HepG2 (cell line): Measurements from ENCODE around the gene ABHD4. TPM values are rescaled to one million over a fixed set of nuclear protein-coding genes. Genes with fewer than 3 reads are reported as not detected.
"Not testable (repeated sequence)": the region's sequence is repeated elsewhere in the genome, so short reads cannot be mapped to it uniquely, and the experiment has no call there.

Experiments used
- ATAC-seq: fragments of 200-7000 bp; cut with Tn5 transposase; 3 replicates; pipeline ENCODE4 v1.9.1; 2020; ENCODE audit warnings: mild to moderate bottlenecking, moderate library complexity
- BruUV-seq: library from RNA; stranded (reverse); fragments of 400-500 nt; replicated peaks from 2 replicates; lab custom pipeline; 2021; lab: Mats Ljungman, UMichigan
- CTCF ChIA-PET: fragments of 300-600 bp; formaldehyde crosslinking; extraction: SDS; loops from one replicate; lab custom pipeline; 2021; ENCODE audit warnings: low total read pairs, inconsistent platforms, low intra/inter-chr PET ratio; lab: Yijun Ruan, JAX
- POLR2A ChIA-PET: fragments of 350-600 bp; sonication (Branson Sonifier 250); formaldehyde crosslinking; loops from one replicate; lab custom pipeline; 2020; ENCODE audit warnings: antibody characterized with exemption, inconsistent platforms; lab: Yijun Ruan, JAX
- DNase-seq: peaks from one replicate; pipeline ENCODE4 v3.0.0-alpha.2; 2015; ENCODE audit warnings: low spot score
- FAIRE-seq: peaks from 3 replicates; lab custom pipeline; 2011; peaks lifted over from hg19 to GRCh38; lab: Jason Lieb, UNC
- H2AFZ ChIP-seq: one replicate; pipeline ENCODE4 v1.6.1; 2011; ENCODE audit warnings: low read length, inconsistent platforms
- H3K27ac ChIP-seq: fragments of 300-600 bp; 3 replicates; pipeline ENCODE4 v1.8.0; 2011; ENCODE audit warnings: mixed run types, mild to moderate bottlenecking, mixed read lengths, low read length, inconsistent platforms; ENCODE audit not compliant: insufficient read depth; ENCODE audit errors: extremely low read length
- H3K27me3 ChIP-seq, 2 experiments: fragments of 200-600 bp in 1 of 2; 2 replicates in 1 of 2; 3 replicates in 1 of 2; pipeline versions ENCODE4 v1.6.0 to v1.8.0; 2011; ENCODE audit warnings: low read length in 2 of 2, mild to moderate bottlenecking in 2 of 2, moderate library complexity in 2 of 2, inconsistent platforms in 1 of 2; ENCODE audit not compliant: insufficient read depth in 2 of 2, control insufficient read depth in 1 of 2
- H3K36me3 ChIP-seq, 2 experiments: fragments of 200-600 bp in 1 of 2; replicated peaks in 1 of 2; 2 replicates in 1 of 2; 3 replicates in 1 of 2; pipeline versions ENCODE4 v1.5.1 to v1.8.0; 2011; ENCODE audit warnings: low read length in 2 of 2, inconsistent platforms in 1 of 2; ENCODE audit not compliant: insufficient read depth in 2 of 2, control insufficient read depth in 1 of 2
- H3K4me1 ChIP-seq: 2 replicates; pipeline ENCODE4 v1.5.1; 2012; ENCODE audit warnings: low read length, inconsistent platforms; ENCODE audit not compliant: insufficient read depth
- H3K4me2 ChIP-seq: 2 replicates; pipeline ENCODE4 v1.6.0; 2011; ENCODE audit warnings: low read depth, low read length, inconsistent platforms
- H3K4me3 ChIP-seq, 3 experiments: fragments of 200-600 bp in 1 of 3; sonication (generic), shearing (Covaris generic) in 1 of 3; replicated peaks in 1 of 3; 2 replicates each; pipeline ENCODE4 v1.5.1; 2011 to 2016; ENCODE audit warnings: low read length in 3 of 3, inconsistent platforms in 2 of 3, low read depth in 2 of 3, mild to moderate bottlenecking in 2 of 3, control low read depth in 1 of 3, mixed read lengths in 1 of 3; ENCODE audit not compliant: insufficient read depth in 1 of 3
- H3K79me2 ChIP-seq: one replicate; pipeline ENCODE4 v1.6.1; 2011; ENCODE audit warnings: low read length, inconsistent platforms; ENCODE audit not compliant: insufficient read depth
- H3K9ac ChIP-seq: 2 replicates; pipeline ENCODE4 v1.6.0; 2011; ENCODE audit warnings: mild to moderate bottlenecking, low read depth, low read length, inconsistent platforms; ENCODE audit not compliant: insufficient read depth
- H3K9me3 ChIP-seq: 2 replicates; pipeline ENCODE4 v1.5.1; 2012; ENCODE audit warnings: mild to moderate bottlenecking, low read length
- H4K20me1 ChIP-seq: 2 replicates; pipeline ENCODE4 v1.6.0; 2011; ENCODE audit warnings: inconsistent platforms, mild to moderate bottlenecking, low read length, moderate library complexity; ENCODE audit not compliant: insufficient read depth
- SATB2 ChIP-seq: sonication (generic); formaldehyde crosslinking; IDR thresholded peaks from 2 replicates; pipeline ENCODE4 v1.5.0; 2020; ENCODE audit warnings: missing genetic modification reagents
- XRCC5 ChIP-seq: fragments of 200-400 bp; formaldehyde crosslinking; optimal IDR thresholded peaks from 2 replicates; pipeline ENCODE3; 2017; ENCODE audit warnings: mild to moderate bottlenecking, low read length
- YEATS2 ChIP-seq: sonication (generic); formaldehyde crosslinking; IDR thresholded peaks from 2 replicates; pipeline ENCODE4 v1.4.0; 2020; ENCODE audit warnings: missing genetic modification reagents, borderline replicate concordance
- ZNF770 ChIP-seq: sonication (generic); formaldehyde crosslinking; IDR thresholded peaks from 2 replicates; pipeline ENCODE4 v1.5.0; 2020; ENCODE audit warnings: mild to moderate bottlenecking, missing genetic modification reagents
- WGBS: methylation state at CpG from one replicate; pipeline ENCODE4 v1.1.6; 2017; ENCODE audit warnings: low lambda C conversion rate; 5-methylcytosine and 5-hydroxymethylcytosine counted together
- in situ Hi-C: cut with HindIII; loops from 2 replicates; pipeline ENCODE4 v1.10.0; 2017; ENCODE audit warnings: low pct_unique_long_range_greater_than_20kb; ENCODE audit not compliant: extremely low pct_ligation_motif_present
- intact Hi-C: fragments of 100-400 bp; cut with micrococcal nuclease; formaldehyde crosslinking; loops from one replicate; pipeline ENCODE4 v1.10.0; 2022; ENCODE audit not compliant: unreplicated experiment
- polyA plus RNA-seq, 8 experiments: library from polyadenylated mRNA; depleted of rRNA in 3 of 8; stranded (reverse) in 7 of 8; unstranded in 1 of 8; fragments of >200 nt; fragmentation: Illumina TruSeq in 4 of 8; extraction: Trizol in 4 of 8; gene quantifications; 2 replicates each; pipeline versions ENCODE4 v1.2.1 to v1.2.3, GENCODE V29; 2011 to 2016; ENCODE audit warnings: low read depth in 4 of 8, missing spikeins in 1 of 8, mixed read lengths in 1 of 8; ENCODE audit not compliant: insufficient read depth in 1 of 8
- total RNA-seq, 5 experiments: library from RNA; depleted of rRNA; stranded (reverse); fragments of >200 nt; fragmentation: Illumina TruSeq; extraction: Trizol; gene quantifications; 2 replicates each; pipeline ENCODE4 v1.2.3, GENCODE V29; 2016; ENCODE audit warnings: low read depth in 1 of 5

The ABHD4 gene
- total and polyA plus RNA-seq, 2 of the 13 experiments (the other 11 are each of a cell fraction or from before 2014, with no cell fraction given) = 16.1 to 47.5 TPM

DNA sequence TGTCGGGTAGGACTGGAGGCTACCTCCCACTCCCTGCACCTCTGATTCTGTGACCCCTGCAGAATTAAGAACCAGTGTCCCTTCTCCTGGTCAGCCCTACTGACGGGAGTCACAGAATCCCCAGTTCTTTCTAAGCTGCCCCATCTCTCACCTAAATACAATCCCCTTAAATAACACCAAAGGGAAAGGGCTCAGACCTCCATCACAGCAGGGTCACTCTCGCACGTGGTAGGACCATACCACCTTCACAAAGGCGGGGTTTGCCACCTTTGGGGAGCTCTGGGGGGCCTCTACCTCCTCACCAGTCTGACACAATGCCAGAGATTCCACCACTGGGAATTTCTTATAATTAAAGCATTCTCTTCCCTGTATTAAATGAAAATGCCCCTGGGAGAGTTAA is 44.7 kb upstream of the ABHD4 start:
- in situ Hi-C loops = no loop called here
- no peak for DNase-seq
- no TSS peak for BruUV-seq
- no peak overlapping the region for H3K4me2 ChIP-seq
- TF ChIP-seq SATB2 (CRISPR knock-in tag) (no peak), YEATS2 (CRISPR knock-in tag) (no peak), XRCC5 (no peak)
- TF ChIP-seq, all 625 proteins: peak for 0
- H3K27ac ChIP-seq = no peak overlapping the region
- H3K4me3 ChIP-seq = no peak overlapping the region
- no peaks in the 10 kb centered on the region for H3K36me3 ChIP-seq
- ATAC-seq (no peak), FAIRE-seq (no peak)
- POLR2A ChIA-PET = no interaction called here
- no peak overlapping the region for H3K9ac ChIP-seq
- CTCF ChIA-PET = interaction anchor here (7.7 kb wide), 1 partner anchor 99 kb away, joined by 175 read pairs; no protein-coding TSS in a partner anchor
- peaks cover 34% of the 10 kb centered on the region for H3K4me1 ChIP-seq
- no peaks in the 10 kb centered on the region for H3K79me2 ChIP-seq
- no peaks in the 10 kb centered on the region for H3K9me3 ChIP-seq
- no peaks in the 10 kb centered on the region for H4K20me1 ChIP-seq
- intact Hi-C loops = no loop called here
- no peak overlapping the region for H2AFZ ChIP-seq
- 8% methylated on average over 5 of the region's 5 CpGs for WGBS
- H3K27me3 ChIP-seq = peaks cover 9 to 68% of the 10 kb centered on the region in 2 experiments; a peak in 4 of 5 replicates

- peaks cover 38% of the 10 kb centered on the region for H3K4me1 ChIP-seq
- TF ChIP-seq ZNF770 (CRISPR knock-in tag) = peak; percentile 88
- H3K36me3 ChIP-seq, H4K20me1 ChIP-seq, H3K4me2 ChIP-seq, DNase-seq, H3K79me2 ChIP-seq, H3K9me3 ChIP-seq, POLR2A ChIA-PET, H2AFZ ChIP-seq, intact Hi-C loops, in situ Hi-C loops, H3K9ac ChIP-seq, BruUV-seq, FAIRE-seq, ATAC-seq, H3K4me3 ChIP-seq, H3K27ac ChIP-seq: not testable (repeated sequence)
- CTCF ChIA-PET = interaction anchor here (1.5 to 7.7 kb wide), 2 partner anchors 98 to 299 kb away, joined by 5 to 175 read pairs; no protein-coding TSS in a partner anchor
- 48% methylated on average over 10 of the region's 14 CpGs for WGBS
- peaks cover 9 to 68% of the 10 kb centered on the region in 2 experiments; a peak in 4 of 5 replicates for H3K27me3 ChIP-seq
These were observed 44.1 kb upstream of the ABHD4 start for GRCh38 chr14:22553861-22554497.
